Ishikawa (cell line): ENCODE results near the gene C7.

Experiments
- CEBPB ChIP-seq: IDR thresholded peaks from 2 replicates; pipeline ENCODE4 v1.6.1; 2012
- CREB1 ChIP-seq: IDR thresholded peaks from 2 replicates; pipeline ENCODE4 v1.6.1; 2012; ENCODE audit warnings: low read depth
- EGR1 ChIP-seq: IDR thresholded peaks from 2 replicates; pipeline ENCODE4 v1.6.1; 2012
- EP300 ChIP-seq: IDR thresholded peaks from 2 replicates; pipeline ENCODE4 v1.6.1; 2012; ENCODE audit warnings: borderline replicate concordance
- FOXM1 ChIP-seq: IDR thresholded peaks from 2 replicates; pipeline ENCODE4 v1.6.1; 2012; ENCODE audit warnings: low read depth, borderline replicate concordance
- MAX ChIP-seq: IDR thresholded peaks from 2 replicates; pipeline ENCODE4 v1.6.1; 2012
- NFIC ChIP-seq: IDR thresholded peaks from 2 replicates; pipeline ENCODE4 v1.6.1; 2012
- RAD21 ChIP-seq: IDR thresholded peaks from 2 replicates; pipeline ENCODE4 v1.6.1; 2012; ENCODE audit warnings: low read depth
- REST ChIP-seq: IDR thresholded peaks from 2 replicates; pipeline ENCODE4 v1.6.1; 2012; ENCODE audit warnings: low read depth, mild to moderate bottlenecking
- TAF1 ChIP-seq: IDR thresholded peaks from 2 replicates; pipeline ENCODE4 v1.6.1; 2012; ENCODE audit warnings: low read depth, mild to moderate bottlenecking
- TEAD4 ChIP-seq: IDR thresholded peaks from 2 replicates; pipeline ENCODE4 v1.6.1; 2012
- USF1 ChIP-seq: IDR thresholded peaks from 2 replicates; pipeline ENCODE4 v1.6.1; 2012
- YY1 ChIP-seq: IDR thresholded peaks from 2 replicates; pipeline ENCODE4 v1.6.1; 2012; ENCODE audit warnings: low read depth
- ZBTB7A ChIP-seq: IDR thresholded peaks from 2 replicates; pipeline ENCODE4 v1.6.1; 2012; ENCODE audit warnings: low read depth

GRCh38 chr5:40904205-40904993 is 4.9 kb upstream of the C7 start:
- peak; percentile 86 for TF ChIP-seq RAD21
- no peak for TF ChIP-seq EP300
- TF ChIP-seq CREB1, result no peak
- no peak for TF ChIP-seq REST
- no peak for TF ChIP-seq FOXM1
- no peak for TF ChIP-seq MAX
- no peak for TF ChIP-seq USF1
- no peak for TF ChIP-seq CEBPB
- TF ChIP-seq EGR1, result no peak
- no peak for TF ChIP-seq YY1
- no peak for TF ChIP-seq TAF1
- TF ChIP-seq NFIC, result no peak
- TF ChIP-seq TEAD4, result no peak
- no peak for TF ChIP-seq ZBTB7A
